K562 (cell line): Measurements from ENCODE around the gene VTN.

Source experiments
- CTCF ChIP-seq, 3 experiments: IDR thresholded peaks in 2 of 3; conservative IDR thresholded peaks in 1 of 3; 2 replicates each; pipeline ENCODE4 v1.5.1; 2011 to 2012; ENCODE audit warnings: low read length in 3 of 3, mild to moderate bottlenecking in 3 of 3, control low read depth in 2 of 3, improper control_type of control experiment in 1 of 3, inconsistent platforms in 1 of 3, low read depth in 1 of 3, mixed read lengths in 1 of 3, moderate library complexity in 1 of 3; ENCODE audit not compliant: insufficient read depth in 2 of 3
- GABPB1 ChIP-seq: sonication (generic); formaldehyde crosslinking; IDR thresholded peaks from 2 replicates; pipeline ENCODE4 v1.8.0; 2022; ENCODE audit warnings: mild to moderate bottlenecking, missing genetic modification reagents
- JUN ChIP-seq, 2 experiments: sonication (generic) in 1 of 2; formaldehyde crosslinking in 1 of 2; IDR thresholded peaks; 2 replicates each; pipeline versions ENCODE4 v1.6.1 to v1.8.0; 2012 to 2022; ENCODE audit warnings: borderline replicate concordance in 2 of 2, mild to moderate bottlenecking in 2 of 2, improper control_type of control experiment in 1 of 2, low read depth in 1 of 2, low read length in 1 of 2, missing genetic modification reagents in 1 of 2
- PHF8 ChIP-seq: fragments of 200-600 bp; sonication (generic); IDR thresholded peaks from 2 replicates; pipeline ENCODE4 v1.6.1; 2012; ENCODE audit warnings: mixed run types, mild to moderate bottlenecking, inconsistent platforms, low read length, moderate library complexity, borderline replicate concordance
- RFX1 ChIP-seq: fragments of 450-650 bp; IDR thresholded peaks from 2 replicates; pipeline ENCODE4 v1.6.1; 2016; ENCODE audit warnings: mild to moderate bottlenecking, moderate library complexity
- TCF7L2 ChIP-seq: fragments of 150-350 bp; IDR thresholded peaks from 2 replicates; pipeline ENCODE4 v1.6.1; 2016; ENCODE audit warnings: low read depth, mild to moderate bottlenecking, low read length, moderate library complexity
- ZNF121 ChIP-seq: sonication (generic); formaldehyde crosslinking; conservative IDR thresholded peaks from 2 replicates; pipeline ENCODE4 v1.8.0; 2022; ENCODE audit warnings: missing genetic modification reagents
- ZNF143 ChIP-seq: sonication (generic); formaldehyde crosslinking; IDR thresholded peaks from 2 replicates; pipeline ENCODE4 v1.9.0; 2022; ENCODE audit warnings: mild to moderate bottlenecking, missing genetic modification reagents
- ZNF280B ChIP-seq: fragments of 250-450 bp; sonication (Bioruptor Pico); IDR thresholded peaks from 2 replicates; pipeline ENCODE4 v1.5.1; 2021; ENCODE audit warnings: mild to moderate bottlenecking

- TF ChIP-seq PHF8 (no peak), RFX1 (no peak), ZNF143 (no peak), TCF7L2 (no peak), CTCF (IDR thresholded peaks at IDR 0.05 in 2 of 3, conservative IDR thresholded peaks at IDR 0.05 in 1 of 3; ENCODE audit: insufficient read depth in 2 of 3, low read depth in 1 of 3, low read length in 3 of 3) (no peak), ZNF280B (CRISPR knock-in tag) (no peak), JUN (IDR thresholded peaks at IDR 0.05; ENCODE audit: borderline replicate concordance, low read depth, low read length) (no peak), JUN (CRISPR knock-in tag; IDR thresholded peaks at IDR 0.05; ENCODE audit: borderline replicate concordance) (no peak), ZNF121 (CRISPR knock-in tag) (no peak), GABPB1 (CRISPR knock-in tag) (no peak)
Measured at GRCh38 chr17:28385406-28385805, 15.3 kb upstream of the VTN start.
